ENCODE data around the gene ZNF74.

ZNF74 gene

GRCh38 chr22:20422271-20423007 lies 28.5 kb downstream of the ZNF74 start:
- no peak for DNase-seq

GRCh38 chr22:20423008-20423905 lies 29.3 kb downstream of the ZNF74 start:
- DNase-seq, result no peak

- no peak for DNase-seq
Observed at GRCh38 chr22:20423906-20424551, 30.1 kb downstream of the ZNF74 start.

DNA sequence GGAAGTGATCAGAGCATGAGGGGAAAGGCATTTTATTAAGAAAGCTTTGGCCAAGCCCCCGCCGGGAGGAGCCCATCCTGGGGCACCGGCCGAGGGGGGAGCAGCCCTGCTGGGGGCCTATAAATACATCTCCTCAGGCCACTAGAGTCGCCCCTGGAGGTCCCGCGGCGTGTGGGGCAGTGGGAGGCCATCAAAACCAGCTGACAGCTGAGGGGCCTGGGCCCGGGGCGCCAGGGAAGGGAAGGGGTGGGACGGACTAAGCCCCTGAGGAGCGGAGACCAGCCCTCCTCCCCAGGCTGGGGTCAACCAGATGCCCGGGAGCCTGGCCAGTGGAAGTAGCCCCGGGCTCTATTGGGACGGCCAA lies 30.6 kb downstream of the ZNF74 start:
- no peak for DNase-seq

DNA sequence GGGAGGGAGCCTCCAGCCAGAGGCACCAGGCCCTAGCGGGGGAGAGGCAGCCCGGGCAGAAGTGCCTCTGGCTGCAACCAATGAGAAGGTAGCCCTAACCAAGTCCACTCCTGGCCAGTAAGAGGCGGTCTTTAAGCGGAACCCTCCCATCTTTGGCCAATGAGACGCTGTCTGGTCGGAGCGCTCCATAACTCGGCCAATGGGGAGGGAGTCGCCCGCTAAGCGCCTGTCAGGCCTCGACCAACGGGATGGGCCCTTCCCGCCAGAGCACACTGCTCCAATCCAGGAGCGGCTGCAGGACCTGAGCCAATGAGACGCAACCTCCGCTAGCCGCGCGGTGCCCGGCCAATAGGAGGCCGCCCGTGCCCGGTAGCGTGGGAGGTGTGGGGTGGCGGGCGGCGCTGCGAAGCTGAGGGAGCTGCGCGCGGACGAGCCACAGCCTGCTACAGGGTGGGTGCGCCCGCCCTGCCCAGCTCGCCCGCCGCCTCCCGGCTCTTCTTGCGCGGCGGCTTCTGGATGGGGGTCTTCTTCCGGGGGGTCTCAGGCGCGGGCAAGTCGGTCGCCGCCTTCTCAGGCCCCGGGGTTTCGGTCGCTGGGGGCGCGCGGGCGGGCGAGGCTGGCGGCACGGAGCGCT lies 31.1 kb downstream of the ZNF74 start:
- DNase-seq, result peak; percentile 21

GRCh38 chr22:20425566-20426258 lies 31.8 kb downstream of the ZNF74 start:
- no peak for DNase-seq

DNA sequence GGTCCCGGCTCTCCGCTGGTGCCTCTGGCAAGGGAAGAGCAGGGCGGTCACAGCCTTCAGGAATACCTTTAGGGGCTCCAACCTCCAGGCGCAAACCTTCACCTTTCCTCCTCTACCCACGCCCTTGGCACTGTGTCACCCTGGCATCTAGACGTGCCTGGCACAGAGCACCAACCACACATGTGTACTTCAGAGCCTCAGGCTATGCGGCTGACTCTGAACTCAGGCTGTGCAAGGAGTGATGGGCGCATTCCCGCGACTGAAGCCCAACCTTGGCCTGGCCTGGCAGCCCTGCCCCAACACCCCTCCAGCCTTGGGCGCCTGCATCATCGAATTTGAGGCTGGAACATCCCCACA lies 32.3 kb downstream of the ZNF74 start:
- no peak for DNase-seq

DNA sequence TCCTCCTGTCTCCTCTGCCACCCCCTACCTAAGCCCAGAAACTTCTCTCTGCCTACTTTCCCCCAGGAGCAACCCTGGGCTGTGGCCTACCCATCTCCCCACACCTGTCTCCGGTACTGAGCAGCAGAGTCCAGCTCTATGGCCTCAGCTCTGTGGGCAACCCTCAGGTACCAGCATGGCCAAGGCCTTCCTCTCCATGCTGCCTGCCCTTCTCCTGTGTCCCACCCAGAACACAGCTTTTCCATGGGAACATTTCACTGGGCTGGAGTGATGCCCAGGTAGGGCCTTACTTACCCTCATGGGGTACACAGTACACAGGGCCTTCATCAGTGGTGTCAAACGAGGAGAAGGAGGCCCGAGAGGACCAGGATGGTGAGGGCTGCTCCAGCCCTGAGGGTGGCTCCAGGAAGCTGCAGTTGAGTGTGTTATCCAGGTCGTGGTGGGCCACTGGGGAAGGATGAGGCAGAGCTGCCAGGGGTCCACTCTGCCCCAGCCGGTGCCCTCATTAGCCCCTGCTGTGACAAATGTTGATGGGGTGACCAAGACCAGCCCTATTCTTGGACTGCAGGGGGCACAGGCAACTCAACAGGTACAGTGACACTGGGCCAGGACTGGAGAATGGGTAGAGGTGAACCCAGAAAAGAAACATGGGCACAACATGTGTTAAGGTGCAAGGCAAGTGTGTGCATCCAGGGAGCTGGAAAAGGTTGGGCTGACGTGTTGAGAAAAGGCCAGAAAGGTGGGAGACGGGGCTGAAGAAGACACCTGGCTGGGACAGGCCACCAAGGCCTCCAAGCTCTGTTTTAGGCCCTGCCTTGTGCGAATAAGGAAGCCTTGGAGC lies 33.4 kb downstream of the ZNF74 start:
- DNase-seq, result no peak

- DNase-seq, result no peak
Observed at GRCh38 chr22:20427945-20428417, 34.0 kb downstream of the ZNF74 start.

DNA sequence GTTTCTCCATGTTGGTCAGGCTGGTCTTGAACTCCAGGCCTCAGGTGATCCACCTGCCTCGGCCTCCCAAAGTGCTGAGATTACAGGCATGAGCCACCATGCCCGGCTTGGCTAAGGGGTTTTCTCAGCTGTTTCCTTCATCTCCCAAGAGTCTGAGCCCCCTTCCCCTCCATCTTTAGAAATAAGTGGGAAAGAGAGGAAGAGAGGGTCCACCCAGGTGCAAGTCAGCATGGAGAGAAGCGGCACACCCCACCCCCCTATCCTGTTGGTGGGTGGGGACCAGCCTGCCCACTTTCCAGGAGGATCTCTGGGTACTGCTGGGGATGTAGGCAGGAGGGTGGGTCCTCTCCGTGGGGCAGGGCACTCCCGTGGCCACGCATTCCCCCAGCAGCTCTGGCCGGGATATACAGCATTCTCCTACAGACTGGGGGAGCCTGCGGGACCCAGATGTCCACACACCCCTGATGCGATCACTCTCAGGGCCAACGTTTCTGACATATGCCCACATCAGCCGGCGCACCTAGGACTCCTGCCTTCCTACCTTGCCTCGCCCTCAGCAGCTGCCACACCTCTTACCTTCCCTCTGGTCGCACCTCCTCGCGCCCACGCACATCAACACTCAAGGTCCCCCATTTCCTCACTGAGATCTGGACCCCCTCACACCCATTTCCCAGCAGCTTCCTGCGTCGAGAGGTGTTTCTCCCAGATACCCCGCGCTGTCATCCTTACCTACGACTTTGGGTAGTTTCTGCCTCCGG lies 34.7 kb downstream of the ZNF74 start:
- no peak for DNase-seq

- DNase-seq, result peak; percentile 82
Observed at GRCh38 chr22:20429254-20430100, 35.5 kb downstream of the ZNF74 start.

DNA sequence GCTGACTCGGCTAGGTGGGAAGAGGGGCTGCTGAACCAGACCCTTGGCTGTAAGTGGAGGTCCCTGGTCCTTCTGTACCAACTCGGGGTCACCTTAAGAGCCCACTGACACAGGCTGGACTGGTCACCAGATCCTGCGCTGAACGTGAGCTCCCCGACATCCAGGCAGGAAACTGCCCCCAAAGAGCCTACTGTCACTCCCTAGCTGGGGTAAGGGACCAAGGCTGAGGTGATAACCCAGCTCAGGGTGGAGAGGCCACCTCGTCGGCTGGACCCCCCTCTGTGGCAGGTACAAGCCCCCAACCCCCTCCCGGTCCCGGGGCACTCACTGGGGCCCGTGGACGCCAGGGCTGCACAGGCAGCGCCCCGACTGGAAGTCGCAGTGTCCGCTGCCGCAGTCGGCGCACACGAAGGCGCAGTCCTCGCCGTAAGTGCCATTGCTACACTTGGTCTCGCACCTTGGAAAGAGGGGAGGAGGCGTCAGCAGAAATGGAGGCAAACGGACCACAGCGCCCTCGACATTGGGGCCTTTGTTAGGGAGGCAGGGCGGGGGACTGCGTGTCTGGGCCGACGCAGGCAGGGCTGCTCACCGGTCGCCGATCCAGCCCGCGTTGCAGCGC lies 36.3 kb downstream of the ZNF74 start:
- DNase-seq, result peak; percentile 18

- DNase-seq, result peak; percentile 59
Observed at GRCh38 chr22:20430720-20431510, 37.0 kb downstream of the ZNF74 start.

GRCh38 chr22:20431511-20432192 lies 37.7 kb downstream of the ZNF74 start:
- DNase-seq, result no peak

DNA sequence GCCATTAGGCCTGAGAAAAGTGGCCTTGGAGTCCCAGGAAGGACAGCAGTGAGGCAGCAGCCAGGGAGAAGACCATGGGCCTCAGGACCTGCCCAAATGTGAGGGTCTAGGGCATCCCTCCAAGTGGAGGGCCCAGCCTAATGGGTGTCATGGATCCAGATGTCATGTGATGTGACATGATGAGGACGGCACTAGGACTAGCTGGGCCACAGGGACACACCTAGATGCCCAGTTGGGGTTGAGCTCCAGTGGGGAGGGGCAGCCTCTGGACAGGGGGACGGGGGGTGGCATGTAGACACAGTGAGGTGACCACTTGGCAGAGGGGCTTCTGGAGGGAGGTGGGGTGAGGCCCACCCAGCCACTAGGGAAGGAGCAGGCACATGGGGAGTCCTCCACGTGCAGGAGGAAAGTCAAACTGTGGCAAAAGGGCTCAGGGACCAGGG lies 38.3 kb downstream of the ZNF74 start:
- no peak for DNase-seq

DNA sequence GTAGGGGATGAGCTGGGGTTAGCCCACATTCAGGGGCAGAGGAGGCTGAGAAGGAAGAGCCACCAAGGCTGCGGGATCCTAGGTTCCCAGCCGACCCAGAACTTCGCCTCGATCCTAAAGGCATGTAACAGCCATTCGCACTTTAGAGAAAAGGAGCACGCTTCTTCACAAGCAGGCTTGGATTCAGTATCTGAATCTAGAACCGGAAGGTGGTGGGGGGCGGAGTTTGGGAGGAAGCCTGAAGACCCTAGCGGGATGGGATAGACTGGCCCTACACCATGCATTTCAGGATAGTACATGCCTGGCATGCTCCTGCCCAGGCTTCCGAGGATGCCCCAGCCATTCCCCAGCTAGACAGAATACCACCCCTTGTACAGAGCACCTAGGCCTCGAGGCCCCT lies 39.2 kb downstream of the ZNF74 start:
- no peak for DNase-seq

DNA sequence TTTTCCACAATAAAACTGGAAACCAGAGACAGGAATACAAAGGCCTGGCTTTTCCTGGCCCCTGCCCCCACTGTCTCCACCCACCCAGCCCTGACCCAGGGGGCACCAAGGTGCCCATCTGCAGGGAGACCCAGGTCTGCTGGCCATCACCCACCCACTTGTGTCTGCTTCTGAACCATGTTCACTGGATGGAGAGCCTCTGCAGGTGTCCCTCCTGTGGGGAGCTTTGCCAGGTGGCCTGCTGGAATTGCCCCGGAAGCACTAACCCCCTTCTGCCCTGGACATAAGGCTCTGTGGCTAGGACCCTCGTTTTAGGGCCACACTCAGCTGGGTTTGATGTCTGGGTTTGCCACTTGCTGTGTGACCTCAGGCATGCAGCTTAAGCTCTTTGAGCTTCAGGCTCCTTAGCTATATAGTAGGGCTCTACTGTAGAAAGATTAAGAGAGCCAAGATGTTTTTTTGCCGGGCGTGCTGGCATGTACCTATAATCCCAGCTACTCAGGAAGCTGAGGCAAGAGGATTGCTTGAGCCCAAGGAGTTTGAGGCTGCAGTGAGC lies 39.8 kb downstream of the ZNF74 start:
- no peak for DNase-seq

Measured in stimulated activated CD4-positive, alpha-beta T cell treated with anti-CD3 and anti-CD28 coated beads, Interleukin-12 subunit alpha, Interleukin-12 subunit beta, amount 100 ng/mL, for 4 hours (primary cell).